Stimulated activated CD8-positive, alpha-beta memory T cell treated with anti-CD3 and anti-CD28 coated beads, Interleukin-15, amount 100 ng/mL, for 48 hours (primary cell): ENCODE data around the gene PDZD4.

Experiments
- DNase-seq, 2 donors: peaks; one replicate each; pipeline ENCODE4 v3.0.0-alpha.2; 2020; ENCODE audit warnings: low read depth in 2 of 2

PDZD4 gene

GRCh38 chrX:153771415-153772315 lies 58.7 kb downstream of the PDZD4 start:
- no peak for DNase-seq

GRCh38 chrX:153770601-153771414 lies 59.5 kb downstream of the PDZD4 start:
- DNase-seq, result no peak

- DNase-seq, result no peak
Measured at GRCh38 chrX:153769865-153770600, 60.3 kb downstream of the PDZD4 start.

DNA sequence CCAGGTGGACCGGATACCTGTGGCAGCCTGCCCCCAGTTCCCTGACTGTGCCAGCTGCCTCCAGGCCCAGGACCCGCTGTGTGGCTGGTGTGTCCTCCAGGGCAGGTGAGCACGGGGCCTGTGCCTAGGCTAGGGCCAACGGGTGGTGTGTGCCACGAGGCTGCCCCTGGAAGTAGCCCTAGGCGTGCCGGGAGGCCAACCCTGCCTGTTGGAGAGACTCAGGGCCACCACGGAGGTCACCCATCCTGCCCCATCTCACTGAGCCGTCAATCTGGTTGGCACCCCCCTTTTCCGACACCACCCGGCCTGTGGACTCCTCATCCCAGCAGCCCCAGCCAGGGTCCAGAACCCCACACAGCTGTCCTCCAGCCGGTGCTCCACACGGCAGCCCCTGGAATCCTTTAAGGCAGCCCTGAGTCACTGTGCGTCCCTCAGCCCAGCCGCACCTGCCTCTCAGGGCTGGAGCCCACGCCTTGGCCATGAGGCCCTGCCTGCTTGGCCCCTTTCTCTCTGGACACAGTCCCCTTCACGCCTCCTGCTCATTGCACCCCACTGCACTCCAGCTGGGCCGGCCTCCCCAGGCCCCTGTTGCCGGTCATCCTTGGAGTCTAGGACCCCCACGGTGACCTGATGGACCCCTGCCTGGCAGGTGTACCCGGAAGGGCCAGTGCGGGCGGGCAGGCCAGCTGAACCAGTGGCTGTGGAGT lies 61.0 kb downstream of the PDZD4 start:
- DNase-seq, result no peak

DNA sequence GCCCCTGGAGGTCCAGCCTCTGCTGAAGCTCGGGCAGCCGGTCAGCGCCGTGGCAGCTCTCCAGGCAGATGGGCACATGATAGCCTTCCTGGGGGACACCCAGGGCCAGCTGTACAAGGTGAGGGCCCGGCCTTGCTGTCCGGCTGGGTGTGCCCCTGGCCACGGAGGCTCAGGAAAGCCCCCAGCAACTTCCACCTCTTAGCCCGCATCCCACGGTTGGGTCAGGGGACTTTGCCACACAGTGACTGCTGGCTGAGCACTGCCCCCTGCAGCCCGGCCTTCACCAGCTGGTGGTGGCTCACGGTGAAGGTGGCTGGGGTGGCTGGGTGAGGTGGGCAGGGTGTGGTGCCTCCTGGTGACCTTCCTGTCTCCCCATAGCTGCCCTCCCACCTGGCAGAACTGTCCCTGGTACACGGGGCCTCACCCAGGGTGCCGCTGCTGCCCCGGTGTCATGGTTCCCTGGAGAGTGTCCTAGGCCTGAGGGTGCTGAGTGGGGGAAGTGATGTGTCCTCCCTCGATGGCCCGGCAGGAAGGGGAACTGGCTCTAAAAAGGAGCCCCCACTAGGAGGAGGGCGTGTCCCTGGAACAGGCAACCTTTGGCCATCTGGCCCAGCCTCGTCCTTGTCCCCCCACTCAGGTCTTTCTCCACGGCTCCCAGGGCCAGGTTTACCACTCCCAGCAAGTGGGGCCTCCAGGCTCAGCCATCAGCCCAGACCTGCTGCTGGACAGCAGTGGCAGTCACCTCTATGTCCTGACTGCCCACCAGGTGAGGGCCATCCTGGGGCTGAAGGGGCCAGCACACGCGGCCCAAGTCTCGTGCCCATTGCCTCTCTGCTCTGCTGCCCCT lies 61.8 kb downstream of the PDZD4 start:
- DNase-seq, result no peak

DNA sequence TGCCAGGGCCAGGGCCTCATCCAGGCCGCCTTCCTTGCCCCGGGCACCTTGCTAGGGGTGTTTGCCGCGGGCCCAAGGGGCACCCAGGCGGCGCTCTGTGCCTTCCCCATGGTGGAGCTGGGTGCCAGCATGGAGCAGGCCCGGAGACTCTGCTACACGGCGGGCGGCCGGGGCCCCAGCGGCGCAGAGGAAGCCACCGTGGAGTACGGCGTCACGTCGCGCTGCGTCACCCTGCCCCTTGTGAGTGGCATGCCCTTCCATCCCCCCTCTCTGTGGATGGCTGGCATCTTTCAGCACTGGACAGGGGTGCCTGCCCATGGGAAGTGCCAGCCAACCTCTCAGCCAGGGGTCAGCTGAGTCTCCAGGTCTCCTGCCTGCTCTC lies 62.7 kb downstream of the PDZD4 start:
- DNase-seq, result no peak

GRCh38 chrX:153766871-153767673 lies 63.3 kb downstream of the PDZD4 start:
- no peak for DNase-seq

DNA sequence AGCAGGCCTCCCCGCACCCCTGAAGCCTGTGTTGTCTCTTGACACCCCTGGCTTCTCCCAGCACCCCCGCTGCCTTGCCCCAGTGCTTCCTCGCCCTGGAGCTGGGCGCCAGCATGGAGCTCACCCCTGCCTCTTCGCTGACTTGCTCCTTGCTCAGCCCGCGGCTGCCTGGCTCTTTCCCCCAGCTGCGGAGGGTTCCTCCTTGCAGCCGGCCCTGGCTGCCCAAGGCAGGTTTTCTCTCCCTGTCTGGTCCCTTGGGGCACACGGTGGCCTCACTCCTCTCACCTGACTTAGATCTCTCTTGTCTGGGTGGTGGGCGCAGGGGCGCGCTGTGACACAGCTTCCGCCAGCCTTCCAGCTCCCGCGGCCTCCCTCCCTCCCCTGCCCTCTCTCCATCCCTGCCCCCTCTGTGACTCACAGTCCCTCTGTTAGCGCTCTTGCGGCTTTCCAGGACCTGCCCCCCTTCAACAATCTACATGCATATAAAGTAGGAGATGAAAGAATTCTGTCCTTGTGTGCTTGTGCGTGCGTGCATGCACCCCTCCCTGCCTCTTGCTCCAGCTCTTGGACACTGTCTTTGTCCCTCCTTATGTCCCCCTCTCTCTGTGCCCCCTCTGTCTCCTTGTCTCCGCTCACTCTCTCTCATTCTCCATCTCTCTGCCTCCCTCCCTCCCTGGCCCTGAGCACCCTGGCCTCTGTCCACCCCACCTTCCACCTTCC lies 64.1 kb downstream of the PDZD4 start:
- peak; percentile 32 for DNase-seq

GRCh38 chrX:153765138-153766079 lies 64.9 kb downstream of the PDZD4 start:
- DNase-seq, result no peak

- DNase-seq, result no peak
Measured at GRCh38 chrX:153764786-153765137, 65.6 kb downstream of the PDZD4 start.

DNA sequence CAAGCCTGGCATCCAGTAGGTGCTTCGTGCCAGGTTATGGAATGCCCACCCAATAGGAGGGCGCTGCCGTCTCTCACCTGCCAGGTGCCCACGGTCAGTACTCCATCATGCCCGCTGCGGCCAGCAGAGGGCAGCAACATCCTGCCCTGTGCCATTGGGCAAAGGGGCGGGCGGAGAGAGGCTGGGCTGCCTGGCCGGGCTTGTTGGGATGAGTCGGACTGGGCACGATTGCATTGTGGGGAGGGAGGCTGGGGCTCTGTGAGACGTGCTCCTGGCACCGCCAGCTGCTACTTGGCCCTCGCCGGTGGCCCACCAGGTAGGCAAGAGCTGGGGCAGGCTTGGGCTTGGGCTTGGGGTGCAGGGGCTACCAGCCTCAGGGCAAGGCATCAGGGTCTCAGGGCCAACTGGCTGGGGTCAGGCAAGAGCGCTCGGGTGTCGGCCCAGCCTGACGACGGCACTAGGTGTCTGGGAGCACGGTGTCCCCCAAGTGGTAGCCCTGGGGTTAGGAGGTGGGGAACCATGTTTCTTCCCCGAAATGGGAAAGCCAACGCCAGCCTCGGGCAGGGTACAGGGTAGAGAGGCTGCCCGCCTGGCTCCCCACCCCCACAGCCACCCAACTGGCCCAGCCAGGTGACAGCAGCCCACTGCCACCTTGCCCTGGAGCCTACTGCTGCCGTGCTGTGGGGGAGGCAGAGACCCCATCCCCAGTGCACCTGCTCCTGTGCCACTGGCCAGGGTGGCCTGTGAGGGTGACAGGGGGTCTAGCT lies 66.2 kb downstream of the PDZD4 start, which contains the start of gene PLXNB3:
Gene PLXNB3, plus strand, starts transcription at position 261 of the 767 bp plus-strand sequence. CDS start 1,287 bp downstream, outside the sequence.
- peak; percentile 59 to 61 for DNase-seq

- no peak for DNase-seq
Measured at GRCh38 chrX:153763298-153763932, 66.9 kb downstream of the PDZD4 start.

- DNase-seq, result no peak
Measured at GRCh38 chrX:153762626-153763173, 67.6 kb downstream of the PDZD4 start.

- DNase-seq, result no peak
Measured at GRCh38 chrX:153761863-153762262, 68.5 kb downstream of the PDZD4 start.

DNA sequence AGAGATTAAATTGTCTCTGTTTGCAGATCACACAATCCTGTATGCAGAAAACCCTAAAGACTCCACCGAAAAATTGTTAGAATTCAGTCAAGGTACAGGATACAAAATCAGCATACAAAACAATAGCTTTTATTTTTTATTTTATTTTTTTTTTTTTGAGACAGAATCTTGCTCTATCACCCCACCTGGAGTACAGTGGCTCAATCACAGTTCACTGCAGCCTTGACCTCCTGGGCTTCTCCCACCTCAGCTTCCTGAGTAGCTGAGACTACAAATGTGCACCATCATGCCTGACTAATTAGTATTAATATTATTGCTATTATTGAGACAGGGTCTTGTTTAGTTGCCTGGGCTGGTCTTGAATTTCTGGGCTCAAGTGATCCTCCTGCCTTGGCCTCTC lies 75.2 kb downstream of the PDZD4 start:
- no peak for DNase-seq
